Activated CD8-positive, alpha-beta memory T cell treated with anti-CD3 and anti-CD28 coated beads, Interleukin-2, amount 10 ng/mL, durations not matched to agents 7 days and 5 days (primary cell): ENCODE data around the gene ATG2A. TPM values are rescaled to one million over a fixed set of nuclear protein-coding genes. Genes with fewer than 3 reads are reported as not detected.

ENCODE experiments used
- ATAC-seq: fragments of 150-1000 bp; cut with Tn5 transposase; one replicate; pipeline ENCODE4 v1.10.0; 2021; ENCODE audit warnings: moderate library complexity
- CTCF ChIA-PET: fragments of 350-600 bp; sonication (Branson Sonifier 250); formaldehyde crosslinking; loops from one replicate; lab custom pipeline; 2021; ENCODE audit warnings: antibody characterized with exemption; lab: Charles Lee
- DNase-seq: peaks from one replicate; pipeline ENCODE4 v3.0.0-alpha.2; 2020
- H3K27ac Mint-ChIP-seq: one replicate; pipeline ENCODE4 v1.8.0; 2021; ENCODE audit warnings: mild to moderate bottlenecking, mixed read lengths
- H3K27me3 Mint-ChIP-seq: one replicate; pipeline ENCODE4 v1.8.0; 2021; ENCODE audit warnings: mixed read lengths
- H3K36me3 Mint-ChIP-seq: one replicate; pipeline ENCODE4 v1.8.0; 2021; ENCODE audit warnings: mild to moderate bottlenecking, mixed read lengths
- H3K4me1 Mint-ChIP-seq: one replicate; pipeline ENCODE4 v1.8.0; 2021; ENCODE audit warnings: mixed read lengths
- H3K4me3 Mint-ChIP-seq: one replicate; pipeline ENCODE4 v1.8.0; 2021; ENCODE audit warnings: mild to moderate bottlenecking, moderate library complexity, mixed read lengths
- H3K9me3 Mint-ChIP-seq: one replicate; pipeline ENCODE4 v1.8.0; 2022; ENCODE audit warnings: low read depth, mixed read lengths
- total RNA-seq, 2 experiments: library from RNA; stranded (reverse); gene quantifications; one replicate each; pipeline ENCODE4 v1.2.3, GENCODE V29; 2021

Gene ATG2A
- total RNA-seq, 2 experiments from 2014 or later = 27.3 to 27.9 TPM

DNA sequence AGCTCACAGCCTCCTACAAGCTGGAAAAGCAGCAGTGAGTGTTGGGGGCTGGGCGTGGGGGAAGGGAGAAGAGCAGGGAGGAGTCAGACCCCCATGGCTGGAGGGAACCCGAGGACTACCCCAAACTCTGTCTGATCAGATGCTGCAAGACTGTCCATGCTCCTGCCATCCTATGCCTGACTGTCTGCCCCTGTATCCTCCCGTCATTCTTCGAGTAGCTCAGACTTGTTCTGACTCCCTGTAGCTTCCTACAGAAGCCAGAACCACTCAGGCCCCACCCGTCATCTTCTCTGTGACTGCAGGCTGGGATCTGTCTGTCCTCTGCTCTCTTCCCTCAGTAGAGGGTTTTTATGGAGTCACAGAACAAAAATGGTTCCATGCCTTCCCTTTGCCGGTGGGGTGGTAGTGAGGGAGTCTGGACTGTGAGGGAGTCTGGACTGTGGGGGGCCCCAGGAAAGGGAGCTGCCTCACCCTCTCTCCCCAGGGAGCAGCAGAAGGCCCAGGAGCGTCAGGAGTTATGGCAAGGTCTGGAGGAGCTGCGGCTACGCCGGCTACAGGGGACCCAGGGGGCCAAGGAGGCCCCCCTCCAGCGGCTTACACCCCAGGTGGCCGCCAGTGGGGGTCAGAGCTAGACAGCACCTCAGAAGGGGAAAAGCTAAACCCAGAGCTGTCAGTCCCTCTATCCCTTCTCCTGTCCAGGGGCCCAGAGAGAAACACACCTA lies 16.4 kb upstream of the ATG2A start:
- CTCF ChIA-PET = interaction anchor here (0.6 kb wide), 1 partner anchor 19 kb away, joined by 3 read pairs; no protein-coding TSS in a partner anchor
- DNase-seq (no peak), ATAC-seq (no peak)
- no peaks in the 10 kb centered on the region for H3K36me3 Mint-ChIP-seq
- no peak overlapping the region for H3K27ac Mint-ChIP-seq
- no peak overlapping the region for H3K4me3 Mint-ChIP-seq
- H3K27me3 Mint-ChIP-seq = no peaks in the 10 kb centered on the region
- no peaks in the 10 kb centered on the region for H3K4me1 Mint-ChIP-seq
- H3K9me3 Mint-ChIP-seq = no peaks in the 10 kb centered on the region

DNA sequence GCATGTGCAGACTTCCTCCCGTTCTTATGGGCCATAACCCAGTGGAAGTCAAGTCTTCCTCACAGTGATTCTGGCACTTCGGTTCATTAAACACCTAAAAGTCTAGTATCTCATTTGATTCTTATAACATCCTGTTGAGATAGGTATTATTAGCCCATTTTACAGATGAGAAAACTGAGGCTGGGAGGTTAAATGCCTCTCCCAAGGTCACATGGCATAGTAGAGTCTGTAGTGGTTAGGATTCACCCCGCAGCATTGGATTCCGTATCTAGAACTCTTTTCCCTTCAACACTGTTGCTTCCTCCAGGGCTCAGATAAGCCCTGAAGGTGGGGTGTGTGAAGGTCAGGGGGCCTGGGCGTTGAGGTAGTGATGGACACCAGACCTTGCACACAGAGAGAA lies 15.3 kb upstream of the ATG2A start:
- H3K9me3 Mint-ChIP-seq = no peaks in the 10 kb centered on the region
- H3K27ac Mint-ChIP-seq = no peak overlapping the region
- ATAC-seq (no peak), DNase-seq (no peak)
- no peak overlapping the region for H3K4me3 Mint-ChIP-seq
- no peaks in the 10 kb centered on the region for H3K27me3 Mint-ChIP-seq
- CTCF ChIA-PET = no interaction called here
- H3K4me1 Mint-ChIP-seq = no peaks in the 10 kb centered on the region
- H3K36me3 Mint-ChIP-seq = no peaks in the 10 kb centered on the region

DNA sequence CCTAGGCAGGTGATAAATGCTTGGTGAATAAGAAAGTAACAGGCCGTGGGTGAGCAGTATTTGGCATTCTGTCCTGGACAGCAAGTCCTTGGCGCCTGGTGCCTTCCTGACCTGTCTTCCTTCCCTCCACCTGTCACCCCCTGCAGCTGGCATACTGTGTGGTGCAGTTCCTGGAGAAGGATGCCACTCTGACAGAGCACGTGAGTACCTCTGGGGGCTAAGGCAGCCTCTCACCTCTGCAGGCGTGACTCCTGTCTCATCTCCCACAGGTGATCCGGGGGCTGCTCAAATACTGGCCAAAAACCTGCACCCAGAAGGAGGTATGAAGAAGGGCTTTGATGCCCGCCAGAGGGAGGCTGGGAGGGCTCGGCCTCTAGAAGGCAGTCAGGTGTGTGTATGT lies 14.3 kb upstream of the ATG2A start:
- H3K27ac Mint-ChIP-seq = no peak overlapping the region
- no peaks in the 10 kb centered on the region for H3K4me1 Mint-ChIP-seq
- H3K36me3 Mint-ChIP-seq = no peaks in the 10 kb centered on the region
- H3K27me3 Mint-ChIP-seq = no peaks in the 10 kb centered on the region
- no peaks in the 10 kb centered on the region for H3K9me3 Mint-ChIP-seq
- H3K4me3 Mint-ChIP-seq = no peak overlapping the region
- ATAC-seq (no peak), DNase-seq (no peak)
- CTCF ChIA-PET = no interaction called here

DNA sequence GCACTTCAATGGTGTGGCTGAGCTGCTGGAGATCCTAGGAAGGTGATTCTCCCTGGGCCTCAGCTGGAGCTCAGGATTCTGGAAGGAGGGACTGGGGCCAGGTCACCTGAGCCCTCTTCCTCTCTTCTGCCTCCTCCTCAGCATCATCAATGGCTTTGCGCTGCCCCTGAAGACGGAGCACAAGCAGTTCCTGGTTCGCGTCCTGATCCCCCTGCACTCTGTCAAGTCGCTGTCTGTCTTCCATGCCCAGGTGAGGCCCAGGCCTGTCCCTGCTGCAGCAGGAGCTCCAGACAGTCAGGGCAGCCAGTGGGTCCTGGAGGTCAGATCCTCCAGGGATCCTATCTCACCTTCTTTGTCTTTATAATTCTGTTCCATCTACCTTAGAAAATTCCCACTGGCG lies 13.3 kb upstream of the ATG2A start:
- ATAC-seq = no peak
- Mint-ChIP-seq H3K4me3 (no peak overlapping the region), H3K27me3 (no peaks in the 10 kb centered on the region), H3K4me1 (peaks cover under 1% of the 10 kb centered on the region), H3K27ac (no peak overlapping the region), H3K36me3 (no peaks in the 10 kb centered on the region), H3K9me3 (no peaks in the 10 kb centered on the region)
- CTCF ChIA-PET = interaction anchor here (1.4 kb wide), 1 partner anchor 180 kb away, joined by 3 read pairs; no protein-coding TSS in a partner anchor
- no peak for DNase-seq

DNA sequence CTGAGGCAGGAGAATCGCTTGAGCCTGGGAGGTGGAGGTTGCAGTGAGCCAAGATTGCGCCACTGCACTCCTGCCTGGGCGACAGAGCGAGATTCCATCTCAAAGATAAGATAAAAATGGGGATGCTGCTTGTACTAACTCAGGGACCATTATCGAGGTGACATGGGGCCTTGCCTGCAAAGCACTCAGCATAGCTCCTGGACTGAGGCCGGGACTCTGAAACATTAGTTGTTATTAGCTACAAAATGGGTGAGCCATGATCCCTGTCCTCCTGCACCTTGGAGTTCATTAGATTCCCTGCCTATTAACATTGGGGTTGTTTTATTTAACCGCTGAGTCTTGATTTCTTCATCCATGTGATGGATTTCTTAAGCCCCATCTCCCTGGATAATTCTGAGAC lies 12.6 kb upstream of the ATG2A start:
- Mint-ChIP-seq H3K4me1 (peaks cover 5% of the 10 kb centered on the region), H3K27ac (no peak overlapping the region), H3K9me3 (no peaks in the 10 kb centered on the region), H3K27me3 (no peaks in the 10 kb centered on the region), H3K36me3 (no peaks in the 10 kb centered on the region), H3K4me3 (no peak overlapping the region)
- CTCF ChIA-PET = interaction anchor here (1.4 to 1.7 kb wide), 2 partner anchors 11 to 181 kb away, joined by 3 to 4 read pairs; no protein-coding TSS in a partner anchor
- DNase-seq = no peak
- no peak for ATAC-seq

DNA sequence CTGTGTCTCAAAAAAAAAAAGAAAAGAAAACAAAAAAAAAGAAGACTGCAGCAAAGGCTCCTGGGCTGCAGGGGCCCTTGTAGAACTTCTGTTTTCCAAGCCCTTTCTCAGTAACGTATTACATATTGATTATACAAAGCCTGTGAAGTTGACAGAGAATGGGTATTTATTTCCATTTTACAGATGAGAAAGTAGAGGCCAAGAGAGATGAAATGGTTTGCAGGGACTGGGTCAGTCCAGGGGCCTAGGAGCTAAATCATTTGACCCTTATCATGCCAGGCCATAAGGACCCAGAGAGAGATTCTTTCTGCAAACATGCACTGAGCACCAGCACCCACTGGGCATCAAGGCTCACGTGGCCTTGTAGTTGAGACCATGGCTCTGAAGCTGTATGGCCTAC lies 11.9 kb upstream of the ATG2A start:
- Mint-ChIP-seq H3K4me3 (no peak overlapping the region), H3K4me1 (peaks cover 10% of the 10 kb centered on the region), H3K27ac (no peak overlapping the region), H3K36me3 (no peaks in the 10 kb centered on the region), H3K27me3 (no peaks in the 10 kb centered on the region), H3K9me3 (no peaks in the 10 kb centered on the region)
- CTCF ChIA-PET = interaction anchor here (1.7 kb wide), 1 partner anchor 10 kb away, joined by 4 read pairs; no protein-coding TSS in a partner anchor
- DNase-seq = no peak
- ATAC-seq = no peak

DNA sequence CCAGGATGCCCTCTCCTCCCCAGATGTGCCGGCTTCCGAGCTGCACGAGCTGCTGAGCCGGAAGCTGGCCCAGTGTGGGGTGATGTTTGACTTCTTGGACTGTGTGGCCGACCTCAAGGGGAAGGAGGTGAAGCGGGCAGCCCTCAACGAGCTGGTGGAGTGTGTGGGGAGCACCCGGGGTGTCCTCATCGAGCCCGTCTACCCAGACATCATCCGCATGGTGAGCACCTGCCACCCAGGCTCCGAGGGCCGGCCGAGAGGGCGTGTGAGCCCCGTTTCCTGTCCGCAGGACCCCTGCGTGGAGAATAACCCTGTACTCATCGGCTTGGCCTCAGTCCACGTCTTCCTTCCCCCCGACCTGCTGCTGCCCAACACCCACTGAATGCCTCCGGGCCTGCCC lies 9.7 kb upstream of the ATG2A start:
- CTCF ChIA-PET = interaction anchor here (0.8 to 1.4 kb wide), 2 partner anchors 37 to 87 kb away, joined by 3 to 7 read pairs; partner anchors contain the start of gene ARL2
- Mint-ChIP-seq H3K4me1 (peaks cover 14% of the 10 kb centered on the region), H3K9me3 (no peaks in the 10 kb centered on the region), H3K27me3 (no peaks in the 10 kb centered on the region), H3K27ac (no peak overlapping the region), H3K36me3 (no peaks in the 10 kb centered on the region), H3K4me3 (no peak overlapping the region)
- ATAC-seq (no peak), DNase-seq (no peak)

DNA sequence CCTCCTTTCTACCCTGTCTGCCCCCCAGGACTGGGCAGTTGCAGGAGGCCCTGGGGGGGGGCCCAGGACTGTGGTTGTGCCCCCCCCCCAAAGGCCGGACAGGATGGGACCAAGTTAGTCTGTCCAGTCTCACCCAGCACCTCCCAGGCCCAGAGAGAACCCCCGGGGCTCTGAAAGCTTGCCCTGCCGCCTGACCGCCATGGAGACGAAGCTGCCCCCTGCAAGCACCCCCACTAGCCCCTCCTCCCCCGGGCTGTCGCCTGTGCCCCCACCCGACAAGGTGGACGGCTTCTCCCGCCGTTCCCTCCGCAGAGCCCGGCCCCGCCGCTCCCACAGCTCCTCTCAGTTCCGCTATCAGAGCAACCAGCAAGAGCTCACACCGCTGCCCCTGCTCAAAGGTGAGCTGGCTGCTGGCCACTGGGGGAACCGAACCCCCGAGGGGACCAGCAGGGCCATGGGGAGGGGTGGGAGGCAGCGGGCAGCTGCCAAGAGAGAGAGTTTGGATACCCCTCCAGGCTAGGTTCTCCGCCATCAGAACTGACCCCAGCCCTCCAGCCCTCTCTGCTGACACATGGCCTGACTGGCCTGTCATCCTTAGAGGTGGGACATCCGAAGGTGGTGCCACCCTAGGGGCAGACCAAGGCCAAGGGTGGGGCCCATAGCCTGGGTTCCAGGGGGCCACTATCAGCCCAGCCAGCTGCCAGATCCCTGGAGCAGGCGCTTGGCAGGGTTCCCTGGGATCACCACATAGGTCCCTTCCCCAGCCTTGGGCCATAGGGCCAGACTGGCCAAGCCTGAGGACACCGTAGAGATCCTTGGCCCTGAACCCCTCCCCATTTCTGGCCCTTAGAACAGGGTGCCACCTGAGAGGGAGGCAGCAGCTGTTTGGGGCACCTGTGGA lies 8.8 kb upstream of the ATG2A start:
- no peak overlapping the region for H3K27ac Mint-ChIP-seq

DNA sequence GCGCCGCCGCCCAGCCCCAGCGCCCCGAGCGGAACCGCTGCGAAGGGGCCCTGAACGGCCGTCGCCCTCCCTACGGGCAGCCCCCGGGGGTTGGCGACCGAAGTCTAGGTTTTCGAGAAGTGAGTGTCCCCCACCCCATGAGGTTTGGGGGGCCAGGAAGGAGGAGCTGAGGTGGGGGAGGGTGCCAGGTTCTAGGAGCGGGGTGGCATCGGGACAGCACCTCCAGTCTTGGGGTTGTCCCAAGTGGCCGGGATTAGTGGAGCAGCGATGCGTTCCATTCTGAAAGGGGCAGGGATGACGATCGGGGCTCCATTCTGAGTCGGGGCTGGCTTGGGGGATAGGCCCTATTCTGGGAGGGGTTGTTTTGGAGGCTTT lies 7.9 kb upstream of the ATG2A start:
- Mint-ChIP-seq H3K27ac (no peak overlapping the region), H3K4me3 (peak overlapping the region; percentile 77), H3K36me3 (no peaks in the 10 kb centered on the region), H3K9me3 (no peaks in the 10 kb centered on the region), H3K4me1 (peaks cover 14% of the 10 kb centered on the region), H3K27me3 (no peaks in the 10 kb centered on the region)
- no peak for ATAC-seq
- CTCF ChIA-PET = interaction anchor here (1.1 to 2.0 kb wide), 6 partner anchors 30 to 116 kb away, joined by 3 to 9 read pairs (median 5); partner anchors contain the start of genes ARL2 and SAC3D1
- no peak for DNase-seq

More for the DNA sequence above, 8.8 kb upstream of the ATG2A start:
- peaks cover 14% of the 10 kb centered on the region for H3K4me1 Mint-ChIP-seq
- ATAC-seq (no peak), DNase-seq (no peak)
- CTCF ChIA-PET = interaction anchor here (0.8 to 2.0 kb wide), 5 partner anchors 36 to 89 kb away, joined by 3 to 8 read pairs (median 5); partner anchors contain the start of gene ARL2
- H3K36me3 Mint-ChIP-seq = no peaks in the 10 kb centered on the region
- no peaks in the 10 kb centered on the region for H3K27me3 Mint-ChIP-seq
- peak overlapping the region; percentile 77 for H3K4me3 Mint-ChIP-seq
- H3K9me3 Mint-ChIP-seq = no peaks in the 10 kb centered on the region

DNA sequence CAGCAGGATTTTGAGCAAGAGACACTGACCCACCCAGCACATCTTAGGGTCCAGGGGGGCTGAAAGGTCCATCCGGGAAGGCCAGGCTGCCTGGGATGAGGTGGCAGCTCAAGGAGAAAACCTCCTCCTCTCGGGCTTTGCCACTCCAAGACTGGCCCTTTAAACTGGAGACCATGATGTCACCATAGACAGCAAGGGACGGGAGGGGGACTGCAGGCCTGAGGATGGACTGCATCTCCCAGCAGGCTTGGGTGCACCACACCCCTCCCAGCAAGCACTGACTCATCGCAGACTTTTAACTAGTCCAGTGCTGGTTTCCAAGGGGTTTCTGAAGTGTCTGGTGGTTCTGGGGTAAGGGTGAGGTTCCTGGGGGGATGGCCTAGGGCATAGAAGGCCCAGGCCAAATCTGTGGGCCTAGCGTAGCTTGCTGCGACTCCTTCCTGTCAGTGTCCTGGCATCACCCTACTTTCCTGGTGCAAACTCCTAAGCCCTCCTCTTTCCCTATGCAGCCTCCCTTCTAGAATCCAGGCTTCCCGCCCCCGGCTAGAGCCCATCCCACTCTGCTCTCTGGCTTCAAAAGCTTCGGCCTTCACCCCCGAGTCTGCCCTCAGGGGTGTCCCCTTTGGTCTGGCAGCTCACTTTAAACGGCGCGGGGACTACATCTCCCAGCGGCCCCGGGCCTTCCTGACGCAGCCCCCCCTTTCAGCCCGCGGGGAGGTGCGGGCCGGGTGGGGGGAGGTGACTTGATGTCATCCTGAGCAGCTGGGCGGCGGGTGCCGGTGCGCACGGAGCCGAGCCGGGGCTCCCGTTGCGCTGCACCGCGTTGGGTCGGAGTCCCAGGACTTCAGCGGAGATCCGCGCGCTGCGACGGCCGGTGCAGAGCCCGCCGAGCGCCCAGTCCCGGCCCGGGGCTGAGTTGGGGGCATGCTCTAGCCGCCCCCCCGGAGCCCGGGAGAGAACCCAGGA lies 7.2 kb upstream of the ATG2A start, which contains the start of gene PPP2R5B:
Gene PPP2R5B (plus strand): TSS at position 746 of the 966 bp plus-strand sequence. CDS start 1,046 bp downstream, outside the sequence.
- Mint-ChIP-seq H3K9me3 (no peaks in the 10 kb centered on the region), H3K27me3 (no peaks in the 10 kb centered on the region), H3K27ac (peak within 1 kb of the TSS; percentile 97), H3K36me3 (no peaks in the 10 kb centered on the region), H3K4me3 (peak within 1 kb of the TSS; percentile 77), H3K4me1 (peaks cover 14% of the 10 kb centered on the region)
- CTCF ChIA-PET = interaction anchor here (0.7 to 2.0 kb wide), 7 partner anchors 30 to 188 kb away, joined by 3 to 9 read pairs (median 5); partner anchors contain the start of genes ARL2 and SAC3D1
- DNase-seq = peak; percentile 94
- ATAC-seq = peak; percentile 94

DNA sequence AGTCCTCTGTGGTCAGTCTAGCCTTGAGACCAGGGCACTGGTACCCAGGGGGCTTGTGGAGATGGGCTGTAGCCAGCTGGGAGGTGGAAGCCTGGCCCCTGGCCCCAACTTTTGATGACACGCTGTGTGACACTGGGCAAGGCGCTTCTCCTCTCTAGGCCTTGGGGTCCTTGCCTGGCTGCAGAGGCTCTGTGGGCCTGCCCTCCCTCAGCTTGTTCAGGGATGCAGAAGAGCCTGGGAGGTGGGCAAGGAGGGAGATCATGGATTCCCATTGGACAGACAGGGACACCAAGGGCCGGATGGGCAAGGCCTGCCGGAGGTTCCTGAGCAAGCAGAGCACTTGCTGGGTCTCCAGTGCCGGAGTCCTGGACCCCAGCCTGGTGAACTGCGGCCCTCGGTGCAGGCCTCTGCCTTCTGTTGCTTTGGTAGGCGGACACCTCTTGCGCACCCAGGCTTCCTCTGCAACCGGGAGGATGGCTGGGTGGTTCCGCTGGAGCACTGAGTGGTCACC lies 6.2 kb upstream of the ATG2A start:
- Mint-ChIP-seq H3K9me3 (no peaks in the 10 kb centered on the region), H3K27me3 (no peaks in the 10 kb centered on the region), H3K27ac (peak overlapping the region; percentile 97), H3K36me3 (no peaks in the 10 kb centered on the region), H3K4me1 (peaks cover 15% of the 10 kb centered on the region), H3K4me3 (no peak overlapping the region)
- DNase-seq (no peak), ATAC-seq (no peak)
- CTCF ChIA-PET = interaction anchor here (0.7 to 2.0 kb wide), 3 partner anchors 76 to 190 kb away, joined by 3 to 9 read pairs (median 8); partner anchors contain the start of gene ARL2

DNA sequence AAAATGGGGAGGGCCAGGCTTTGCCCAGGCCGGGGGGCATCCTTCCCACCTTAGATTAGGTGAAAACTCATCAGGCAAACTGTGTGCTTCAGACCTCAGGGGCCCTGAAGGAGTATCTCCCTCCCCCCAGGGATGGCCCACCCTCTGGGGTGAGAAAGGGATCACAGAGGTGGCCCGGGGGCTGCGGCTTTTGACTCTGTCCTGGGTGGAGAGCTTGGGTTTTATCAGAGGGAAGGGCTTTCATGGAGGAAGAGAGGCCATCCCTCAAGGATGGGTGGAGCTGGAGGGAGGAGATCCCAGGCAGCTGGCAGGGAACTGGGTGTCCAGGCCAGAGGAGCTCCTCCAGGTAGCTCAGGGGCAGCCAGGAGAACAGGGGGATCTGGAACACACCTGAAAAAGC lies 4.4 kb upstream of the ATG2A start:
- Mint-ChIP-seq H3K4me3 (no peak overlapping the region), H3K4me1 (peaks cover 25% of the 10 kb centered on the region), H3K36me3 (no peaks in the 10 kb centered on the region), H3K9me3 (no peaks in the 10 kb centered on the region), H3K27me3 (no peaks in the 10 kb centered on the region), H3K27ac (no peak overlapping the region)
- CTCF ChIA-PET = interaction anchor here (1.2 kb wide), 1 partner anchor 21 kb away, joined by 3 read pairs; no protein-coding TSS in a partner anchor
- DNase-seq (no peak), ATAC-seq (no peak)
